ENCODE data around the gene ELAPOR1. TPM values are rescaled to one million over a fixed set of nuclear protein-coding genes. Genes with fewer than 3 reads are reported as not detected.
A peak's percentile ranks its signal among the peaks of the same experiment; 100 is the strongest.

Gene ELAPOR1
- total and polyA plus RNA-seq, 9 of the 15 experiments (the other 6 are each of a cell fraction or from before 2014, with no cell fraction given): 0.07 to 1.2 (median 0.18) TPM

GRCh38 chr1:109090196-109091077, 23.5 kb upstream of the ELAPOR1 start, which contains the start of gene TMEM167B (continued):
- no peak for TF ChIP-seq MITF (IDR thresholded peaks at IDR 0.05)
- TF ChIP-seq MNT (conservative IDR thresholded peaks at IDR 0.05): peak; percentile 92 to 96
- TF ChIP-seq FOXA3 (CRISPR knock-in tag; conservative IDR thresholded peaks at IDR 0.05 in 1 of 2, IDR thresholded peaks at IDR 0.05 in 1 of 2): peak; percentile 81 to 95
- TF ChIP-seq SNIP1 (IDR thresholded peaks at IDR 0.05; ENCODE audit: low read depth): 0 out of 2 replicates have a peak, but pooled peaks have one; percentile 26
- TF ChIP-seq HMGXB4 (CRISPR knock-in tag; IDR thresholded peaks at IDR 0.05): no peak
- TF ChIP-seq RREB1 (CRISPR knock-in tag; IDR thresholded peaks at IDR 0.05): peak; percentile 89; the same call in 1 of the 2 replicates
- TF ChIP-seq NBN (IDR thresholded peaks at IDR 0.05; ENCODE audit: low read depth): peak; percentile 88; the same call in 1 of the 2 replicates
- peak; percentile 71 for TF ChIP-seq FOSL1 (tag; conservative IDR thresholded peaks at IDR 0.05)
- TF ChIP-seq NKRF (IDR thresholded peaks at IDR 0.05; ENCODE audit: borderline replicate concordance): peak; percentile 93; the same call in 1 of the 2 replicates
- TF ChIP-seq SAP30 (IDR thresholded peaks at IDR 0.05; ENCODE audit: borderline replicate concordance, insufficient read depth, low read depth, low read length, poor library complexity, severe bottlenecking): peak; percentile 62

Data from K562 (cell line).